Body of pancreas (tissue), 4 donors: Measurements from ENCODE around the gene GMDS.

ENCODE experiments used
- POLR2A ChIP-seq, 3 donors: fragments of 450-650 bp; IDR thresholded peaks; one replicate each; pipeline ENCODE4 v1.6.1; 2016; ENCODE audit warnings: antibody characterized with exemption in 3 of 3, mild to moderate bottlenecking in 2 of 3
- TF ChIP-seq, protein P1 (sequence below), 7 experiments: fragments of 450-650 bp in 4 of 7; fragments of 200-600 bp in 3 of 7; sonication (generic) in 3 of 7; IDR thresholded peaks; one replicate each; pipeline ENCODE4 v1.5.1; 2016 to 2019; ENCODE audit warnings: antibody characterized with exemption in 7 of 7

DNA sequence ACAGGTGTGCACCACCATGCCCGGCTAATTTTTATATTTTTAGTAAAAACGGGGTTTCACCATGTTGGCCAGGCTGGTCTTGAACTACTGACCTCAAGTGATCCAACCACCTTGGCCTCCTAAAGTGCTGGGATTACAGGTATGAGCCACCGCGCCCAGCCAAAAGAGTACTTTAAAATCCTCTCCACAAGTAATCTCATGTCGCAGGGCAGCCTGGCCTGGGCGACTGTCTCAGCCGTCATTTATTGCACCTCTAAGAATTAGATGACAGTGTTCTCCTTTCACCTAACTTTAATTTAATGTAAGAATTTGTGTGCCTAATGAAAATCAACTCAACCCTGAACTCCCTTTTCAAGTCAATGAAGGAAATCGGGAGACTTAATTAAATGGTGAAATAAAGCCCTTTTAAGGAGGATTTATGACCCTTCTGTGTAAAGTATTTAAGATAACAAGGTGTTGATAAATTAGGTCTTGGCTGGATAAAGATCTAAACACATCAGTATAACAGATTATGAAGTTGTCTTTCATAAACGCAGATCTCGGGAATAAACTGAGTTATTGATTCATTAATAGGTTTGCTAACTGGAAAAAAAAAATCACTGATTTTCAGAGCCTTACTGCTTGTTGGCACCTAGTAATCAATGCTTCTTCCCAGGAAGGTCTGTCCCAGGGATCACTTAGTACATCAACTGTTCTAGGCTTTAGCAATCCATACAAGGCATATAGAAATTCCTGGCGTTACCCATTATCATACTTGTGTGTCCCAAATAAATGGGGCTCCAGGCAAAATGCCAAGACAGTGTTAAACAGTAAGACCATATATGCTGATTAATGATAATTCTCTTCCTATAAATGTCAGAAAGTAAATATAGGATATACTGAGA lies 209.3 kb downstream of the GMDS start:
- TF ChIP-seq, protein P1, sequence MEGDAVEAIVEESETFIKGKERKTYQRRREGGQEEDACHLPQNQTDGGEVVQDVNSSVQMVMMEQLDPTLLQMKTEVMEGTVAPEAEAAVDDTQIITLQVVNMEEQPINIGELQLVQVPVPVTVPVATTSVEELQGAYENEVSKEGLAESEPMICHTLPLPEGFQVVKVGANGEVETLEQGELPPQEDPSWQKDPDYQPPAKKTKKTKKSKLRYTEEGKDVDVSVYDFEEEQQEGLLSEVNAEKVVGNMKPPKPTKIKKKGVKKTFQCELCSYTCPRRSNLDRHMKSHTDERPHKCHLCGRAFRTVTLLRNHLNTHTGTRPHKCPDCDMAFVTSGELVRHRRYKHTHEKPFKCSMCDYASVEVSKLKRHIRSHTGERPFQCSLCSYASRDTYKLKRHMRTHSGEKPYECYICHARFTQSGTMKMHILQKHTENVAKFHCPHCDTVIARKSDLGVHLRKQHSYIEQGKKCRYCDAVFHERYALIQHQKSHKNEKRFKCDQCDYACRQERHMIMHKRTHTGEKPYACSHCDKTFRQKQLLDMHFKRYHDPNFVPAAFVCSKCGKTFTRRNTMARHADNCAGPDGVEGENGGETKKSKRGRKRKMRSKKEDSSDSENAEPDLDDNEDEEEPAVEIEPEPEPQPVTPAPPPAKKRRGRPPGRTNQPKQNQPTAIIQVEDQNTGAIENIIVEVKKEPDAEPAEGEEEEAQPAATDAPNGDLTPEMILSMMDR (IDR thresholded peaks at IDR 0.05) = no peak
- TF ChIP-seq POLR2A (IDR thresholded peaks at IDR 0.05) = no peak
